Activated CD4-positive, alpha-beta T cell treated with anti-CD3 and anti-CD28 coated beads, Interleukin-2, amount 10 ng/mL, durations not matched to agents 24 days and 14 days (primary cell): ENCODE results near the gene DHX32. TPM values are rescaled to one million over a fixed set of nuclear protein-coding genes. Genes with fewer than 3 reads are reported as not detected.

Experiments used
- DNase-seq: peaks from one replicate; pipeline ENCODE4 v3.0.0; 2022
- H3K27ac Mint-ChIP-seq: one replicate; pipeline ENCODE4 v1.8.0; 2022; ENCODE audit warnings: mild to moderate bottlenecking, mixed read lengths
- H3K27me3 Mint-ChIP-seq: one replicate; pipeline ENCODE4 v1.8.0; 2022; ENCODE audit warnings: mixed read lengths
- H3K36me3 Mint-ChIP-seq: one replicate; pipeline ENCODE4 v1.8.0; 2022; ENCODE audit warnings: low read depth, mild to moderate bottlenecking, mixed read lengths
- H3K4me1 Mint-ChIP-seq: one replicate; pipeline ENCODE4 v1.8.0; 2021; ENCODE audit warnings: mixed read lengths
- H3K4me3 Mint-ChIP-seq: one replicate; pipeline ENCODE4 v1.8.0; 2022; ENCODE audit warnings: mild to moderate bottlenecking, moderate library complexity, mixed read lengths
- H3K9me3 Mint-ChIP-seq: one replicate; pipeline ENCODE4 v1.8.0; 2021; ENCODE audit warnings: mixed read lengths
- intact Hi-C: fragments of 100-400 bp; cut with micrococcal nuclease; formaldehyde crosslinking; loops from one replicate; pipeline ENCODE4 v1.15.1; 2023
- total RNA-seq: library from RNA; stranded (reverse); gene quantifications from 2 replicates; pipeline ENCODE4 v1.2.3, GENCODE V29; 2022

DHX32 gene
- total RNA-seq, 1 donor from 2014 or later, result 14.0 TPM

- peak within 1 kb of the TSS; percentile 50 for H3K27ac Mint-ChIP-seq
- peak; percentile 97 for DNase-seq
- intact Hi-C loops, result loop anchor here (1.0 to 5.0 kb wide), 4 partner anchors 74 to 906 kb away; partner anchors contain the start of genes EDRF1 and FANK1
- H3K36me3 Mint-ChIP-seq, result peaks cover 23% of the 10 kb centered on the region
- no peaks in the 10 kb centered on the region for H3K9me3 Mint-ChIP-seq
- no peaks in the 10 kb centered on the region for H3K27me3 Mint-ChIP-seq
- peaks cover 20% of the 10 kb centered on the region for H3K4me1 Mint-ChIP-seq
- H3K4me3 Mint-ChIP-seq, result no peak within 1 kb of the TSS
Measured at GRCh38 chr10:125822878-125823662, 58.0 kb downstream of the DHX32 start, which contains the start of the genes BCCIP and UROS. BCCIP (plus strand) TSS chr10:125823546; CDS start chr10:125823558, 12 bp downstream. UROS (minus strand) TSS chr10:125823258; CDS start chr10:125816499, 6,759 bp downstream.

GRCh38 chr10:125820701-125821100 lies 60.4 kb downstream of the DHX32 start:
- Mint-ChIP-seq H3K27ac (no peak overlapping the region), H3K27me3 (no peaks in the 10 kb centered on the region), H3K9me3 (no peaks in the 10 kb centered on the region), H3K4me3 (no peak overlapping the region), H3K4me1 (peaks cover 18% of the 10 kb centered on the region), H3K36me3 (peaks cover 3% of the 10 kb centered on the region)
- intact Hi-C loops, result loop anchor here (5.0 kb wide), 2 partner anchors 73 to 903 kb away; no protein-coding TSS in a partner anchor
- DNase-seq, result no peak

DNA sequence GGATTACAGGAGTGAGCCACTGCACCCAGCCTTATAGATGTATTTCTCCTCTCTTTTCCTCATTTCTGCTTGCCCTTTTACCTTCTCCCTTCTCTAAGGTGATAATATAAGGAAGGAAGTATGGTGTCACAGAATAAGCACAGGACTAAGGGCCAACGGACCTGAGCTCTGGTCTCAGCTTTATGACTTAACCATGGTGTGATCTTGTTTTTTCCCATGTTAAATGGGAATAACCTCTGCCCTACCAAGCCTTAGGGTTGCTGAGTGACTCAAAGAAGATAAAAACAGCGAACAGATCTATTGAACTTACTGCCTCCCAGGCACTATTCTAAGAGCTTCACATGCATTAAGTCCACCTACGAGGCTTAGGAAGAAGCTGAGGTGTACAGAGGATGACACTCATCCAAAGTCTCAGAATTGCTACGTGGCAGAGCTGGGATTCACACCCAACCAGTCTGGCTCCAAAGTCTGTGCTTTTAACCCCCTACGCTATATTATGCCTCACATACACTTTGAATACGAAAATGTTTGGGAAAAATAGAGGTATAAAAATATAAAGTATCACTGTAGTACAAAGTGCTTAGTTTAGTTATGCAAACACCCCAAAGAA lies 63.6 kb downstream of the DHX32 start:
- intact Hi-C loops, result no loop called here
- Mint-ChIP-seq H3K36me3 (peaks cover 28% of the 10 kb centered on the region), H3K27me3 (no peaks in the 10 kb centered on the region), H3K4me3 (no peak overlapping the region), H3K27ac (no peak overlapping the region), H3K4me1 (peaks cover 13% of the 10 kb centered on the region), H3K9me3 (no peaks in the 10 kb centered on the region)
- DNase-seq, result no peak

DNA sequence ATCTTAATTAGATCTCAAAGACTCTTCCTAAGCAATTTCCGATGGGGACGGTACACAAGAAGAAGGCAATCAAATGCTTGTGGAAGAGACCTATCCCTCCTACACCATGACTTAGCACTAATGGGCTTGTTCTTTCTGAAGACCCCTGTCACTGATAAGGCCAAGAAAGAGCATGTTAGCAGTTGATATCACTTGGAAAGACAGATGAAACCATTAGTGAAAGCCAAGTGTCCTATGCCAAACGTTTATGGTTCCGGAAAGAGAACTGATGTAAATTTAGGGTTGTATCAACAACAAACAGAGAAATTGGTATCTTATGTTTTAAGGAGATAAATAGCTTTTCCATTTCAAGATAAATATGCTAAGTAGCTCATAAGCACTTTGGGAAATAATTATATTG lies 64.5 kb downstream of the DHX32 start:
- no peak overlapping the region for H3K4me3 Mint-ChIP-seq
- DNase-seq, result no peak
- peaks cover 28% of the 10 kb centered on the region for H3K36me3 Mint-ChIP-seq
- no peak overlapping the region for H3K27ac Mint-ChIP-seq
- no peaks in the 10 kb centered on the region for H3K9me3 Mint-ChIP-seq
- intact Hi-C loops, result no loop called here
- H3K4me1 Mint-ChIP-seq, result peaks cover 8% of the 10 kb centered on the region
- no peaks in the 10 kb centered on the region for H3K27me3 Mint-ChIP-seq

DNA sequence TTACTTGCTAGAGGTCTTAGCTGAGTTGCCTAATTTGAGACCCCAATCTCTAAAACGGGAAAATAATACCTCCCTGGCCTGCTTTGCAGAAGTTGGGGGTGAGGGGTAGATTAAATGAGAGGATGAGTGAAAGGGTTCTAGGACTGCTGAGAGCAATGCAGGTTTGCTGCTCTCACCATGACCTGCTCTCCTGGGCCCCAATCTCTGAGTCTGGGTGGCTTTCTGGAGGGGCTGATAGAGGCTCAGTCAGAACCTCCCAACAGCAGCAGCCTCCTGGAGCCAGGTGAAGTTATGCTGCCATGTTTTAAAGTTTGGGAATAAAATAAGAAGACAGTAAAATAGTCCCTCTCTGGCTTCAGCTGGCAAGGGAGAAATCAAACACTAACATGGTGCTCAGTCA lies 65.3 kb downstream of the DHX32 start:
- intact Hi-C loops, result no loop called here
- no peak overlapping the region for H3K27ac Mint-ChIP-seq
- DNase-seq, result no peak
- no peaks in the 10 kb centered on the region for H3K27me3 Mint-ChIP-seq
- H3K4me1 Mint-ChIP-seq, result peaks cover 4% of the 10 kb centered on the region
- H3K4me3 Mint-ChIP-seq, result no peak overlapping the region
- no peaks in the 10 kb centered on the region for H3K9me3 Mint-ChIP-seq
- peaks cover 31% of the 10 kb centered on the region for H3K36me3 Mint-ChIP-seq

DNA sequence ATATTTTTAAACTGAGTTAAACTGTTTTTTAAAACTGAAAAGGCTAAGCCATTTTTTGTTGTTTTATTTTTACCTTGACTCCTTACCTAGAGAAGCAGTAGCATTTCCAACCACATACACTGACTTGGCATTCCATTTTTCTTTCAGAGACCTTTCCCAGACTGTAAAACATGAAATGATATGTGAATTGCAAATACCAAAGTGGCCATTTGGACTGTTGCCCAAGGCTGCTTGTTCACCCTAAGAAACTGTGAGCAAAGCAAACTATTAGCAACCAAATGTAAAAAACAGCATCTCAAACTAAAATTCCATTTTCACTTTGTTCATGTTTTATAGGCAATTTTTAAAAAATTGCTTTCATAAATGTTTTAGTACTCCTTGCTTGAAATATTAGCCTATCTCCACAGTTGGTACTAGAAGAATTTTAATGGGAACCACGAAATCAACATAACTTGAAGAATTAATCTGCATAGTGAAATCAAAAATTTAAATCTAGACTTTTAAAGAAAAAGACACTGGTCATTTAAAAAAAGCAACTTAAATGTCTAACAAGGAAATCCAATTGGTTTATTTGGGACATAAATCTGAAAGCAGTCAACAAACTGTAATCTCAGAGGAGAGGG lies 68.9 kb downstream of the DHX32 start:
- no peaks in the 10 kb centered on the region for H3K27me3 Mint-ChIP-seq
- intact Hi-C loops, result no loop called here
- H3K4me3 Mint-ChIP-seq, result no peak overlapping the region
- H3K9me3 Mint-ChIP-seq, result peaks cover 3% of the 10 kb centered on the region
- peaks cover 48% of the 10 kb centered on the region for H3K36me3 Mint-ChIP-seq
- peaks cover 4% of the 10 kb centered on the region for H3K4me1 Mint-ChIP-seq
- no peak for DNase-seq
- H3K27ac Mint-ChIP-seq, result no peak overlapping the region

- H3K4me1 Mint-ChIP-seq, result peaks cover 3% of the 10 kb centered on the region
- peaks cover 57% of the 10 kb centered on the region for H3K36me3 Mint-ChIP-seq
- no peak for DNase-seq
- peaks cover 3% of the 10 kb centered on the region for H3K9me3 Mint-ChIP-seq
- H3K27me3 Mint-ChIP-seq, result no peaks in the 10 kb centered on the region
- H3K27ac Mint-ChIP-seq, result no peak overlapping the region
- intact Hi-C loops, result no loop called here
- no peak overlapping the region for H3K4me3 Mint-ChIP-seq
Measured at GRCh38 chr10:125811251-125811650, 69.8 kb downstream of the DHX32 start.

DNA sequence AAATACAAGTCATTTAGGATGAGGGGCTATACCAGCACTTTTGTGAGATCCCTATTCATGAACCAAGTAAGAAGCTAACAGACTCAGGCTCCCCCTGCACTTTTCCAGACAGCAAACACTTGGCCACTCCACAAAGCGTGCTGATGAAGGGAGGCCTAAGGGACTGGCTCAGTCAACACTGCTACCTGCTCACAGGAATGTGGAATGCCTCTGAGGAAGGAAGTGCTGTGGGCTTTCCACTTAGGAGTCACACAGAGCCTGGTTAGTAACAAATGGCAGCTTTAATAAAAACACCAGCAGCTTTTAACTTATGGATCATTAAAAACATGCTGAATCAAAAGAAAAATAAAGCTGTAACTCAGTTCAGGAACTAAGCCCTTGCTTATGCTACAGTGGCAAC lies 73.0 kb downstream of the DHX32 start:
- Mint-ChIP-seq H3K4me3 (no peak overlapping the region), H3K4me1 (peaks cover 3% of the 10 kb centered on the region), H3K27ac (no peak overlapping the region), H3K27me3 (no peaks in the 10 kb centered on the region), H3K9me3 (peaks cover 3% of the 10 kb centered on the region), H3K36me3 (peaks cover 35% of the 10 kb centered on the region)
- no peak for DNase-seq
- intact Hi-C loops, result no loop called here

- no peak for DNase-seq
- no peaks in the 10 kb centered on the region for H3K27me3 Mint-ChIP-seq
- no peak overlapping the region for H3K4me3 Mint-ChIP-seq
- H3K36me3 Mint-ChIP-seq, result peaks cover 23% of the 10 kb centered on the region
- intact Hi-C loops, result no loop called here
- no peaks in the 10 kb centered on the region for H3K9me3 Mint-ChIP-seq
- H3K27ac Mint-ChIP-seq, result no peak overlapping the region
- H3K4me1 Mint-ChIP-seq, result peaks cover 2% of the 10 kb centered on the region
Measured at GRCh38 chr10:125802739-125803138, 78.4 kb downstream of the DHX32 start.

GRCh38 chr10:125802131-125802530 lies 79.0 kb downstream of the DHX32 start:
- Mint-ChIP-seq H3K4me1 (no peaks in the 10 kb centered on the region), H3K27me3 (no peaks in the 10 kb centered on the region), H3K9me3 (no peaks in the 10 kb centered on the region), H3K4me3 (no peak overlapping the region), H3K36me3 (peaks cover 17% of the 10 kb centered on the region), H3K27ac (no peak overlapping the region)
- intact Hi-C loops, result no loop called here
- DNase-seq, result no peak

DNA sequence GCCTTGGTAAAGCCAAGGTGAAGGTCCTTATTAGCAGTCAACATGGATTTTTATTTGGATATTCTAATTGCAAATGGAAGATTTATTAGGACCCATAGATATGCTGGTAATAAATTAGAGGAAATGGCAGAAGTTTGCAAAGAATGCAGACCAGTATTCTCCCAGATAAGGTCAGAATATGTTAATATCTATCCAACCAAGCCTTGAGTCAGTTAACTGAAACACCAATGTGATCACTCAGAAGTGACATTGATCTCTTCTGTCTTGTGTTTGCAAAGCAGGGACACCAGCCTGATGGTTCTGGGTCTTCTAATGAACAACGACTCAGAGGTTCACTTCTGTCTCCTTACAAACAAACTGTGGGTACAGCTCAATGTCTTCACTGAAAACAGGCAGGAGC lies 79.5 kb downstream of the DHX32 start:
- intact Hi-C loops, result no loop called here
- no peak for DNase-seq
- Mint-ChIP-seq H3K27me3 (no peaks in the 10 kb centered on the region), H3K4me1 (no peaks in the 10 kb centered on the region), H3K4me3 (no peak overlapping the region), H3K27ac (no peak overlapping the region), H3K36me3 (peaks cover 11% of the 10 kb centered on the region), H3K9me3 (no peaks in the 10 kb centered on the region)

- Mint-ChIP-seq H3K4me3 (no peak overlapping the region), H3K9me3 (no peaks in the 10 kb centered on the region), H3K27me3 (no peaks in the 10 kb centered on the region), H3K4me1 (no peaks in the 10 kb centered on the region), H3K36me3 (peaks cover 12% of the 10 kb centered on the region), H3K27ac (no peak overlapping the region)
- intact Hi-C loops, result no loop called here
- DNase-seq, result no peak
Measured at GRCh38 chr10:125799451-125800182, 81.5 kb downstream of the DHX32 start.

GRCh38 chr10:125797994-125798662 lies 83.0 kb downstream of the DHX32 start:
- Mint-ChIP-seq H3K9me3 (no peaks in the 10 kb centered on the region), H3K4me1 (no peaks in the 10 kb centered on the region), H3K27me3 (no peaks in the 10 kb centered on the region), H3K4me3 (no peak overlapping the region), H3K36me3 (peaks cover 16% of the 10 kb centered on the region), H3K27ac (no peak overlapping the region)
- intact Hi-C loops, result no loop called here
- DNase-seq, result no peak
